SK-N-SH (cell line): ENCODE measurements around the gene FGGY. TPM values are rescaled to one million over a fixed set of nuclear protein-coding genes. Genes with fewer than 3 reads are reported as not detected.

Experiments
- CTCF ChIA-PET: fragments of 300-600, 350-600 bp; formaldehyde crosslinking; extraction: SDS; loops from one replicate; lab custom pipeline; 2021; lab: Yijun Ruan, JAX
- POLR2A ChIA-PET: fragments of 350-600 bp; sonication (Branson Sonifier 250); formaldehyde crosslinking; extraction: SDS; loops from one replicate; lab custom pipeline; 2020; ENCODE audit warnings: antibody characterized with exemption, inconsistent platforms; lab: Yijun Ruan, JAX
- DNase-seq: peaks from one replicate; pipeline ENCODE4 v3.0.0; 2012
- H2AFZ ChIP-seq: fragments of 200-600 bp; sonication (generic); 2 replicates; pipeline ENCODE4 v1.8.1; 2016; ENCODE audit warnings: antibody characterized with exemption, mild to moderate bottlenecking, low read depth
- H3F3A ChIP-seq: fragments of 200-600 bp; sonication (generic); replicated peaks from 2 replicates; pipeline ENCODE3; 2016; ENCODE audit warnings: antibody characterized with exemption, mild to moderate bottlenecking; ENCODE audit not compliant: insufficient read depth
- H3K27ac ChIP-seq, 2 experiments: fragments of 200-500 bp in 1 of 2; fragments of 200-600 bp in 1 of 2; sonication (Bioruptor generic) in 1 of 2; sonication (generic), shearing (Covaris generic) in 1 of 2; 2 replicates each; pipeline versions ENCODE4 v1.5.1 to v1.6.1; 2014 to 2016; ENCODE audit warnings: low read depth in 2 of 2, inconsistent platforms in 1 of 2, low read length in 1 of 2, mild to moderate bottlenecking in 1 of 2, mixed read lengths in 1 of 2
- H3K27me3 ChIP-seq: fragments of 200-600 bp; sonication (generic), shearing (Covaris generic); 2 replicates; pipeline ENCODE4 v1.6.1; 2016; ENCODE audit warnings: mixed run types; ENCODE audit not compliant: insufficient read depth
- H3K36me3 ChIP-seq, 2 experiments: fragments of 200-500 bp in 1 of 2; fragments of 200-600 bp in 1 of 2; sonication (Bioruptor generic) in 1 of 2; sonication (generic) in 1 of 2; replicated peaks in 1 of 2; 2 replicates each; pipeline versions ENCODE3 to v1.5.1; 2014 to 2016; ENCODE audit warnings: low read length in 1 of 2, mild to moderate bottlenecking in 1 of 2; ENCODE audit not compliant: insufficient read depth in 2 of 2, control insufficient read depth in 1 of 2
- H3K4me1 ChIP-seq, 2 experiments: fragments of 200-500 bp in 1 of 2; fragments of 200-600 bp in 1 of 2; sonication (Bioruptor generic) in 1 of 2; sonication (generic), shearing (Covaris generic) in 1 of 2; 2 replicates each; pipeline versions ENCODE4 v1.5.1 to v1.6.1; 2014 to 2016; ENCODE audit warnings: low read depth in 1 of 2, low read length in 1 of 2, mixed run types in 1 of 2; ENCODE audit not compliant: insufficient read depth in 2 of 2, control insufficient read depth in 1 of 2
- H3K4me2 ChIP-seq: fragments of 200-600 bp; sonication (generic), shearing (Covaris generic); 2 replicates; pipeline ENCODE4 v1.6.1; 2017; ENCODE audit warnings: mixed run types
- H3K4me3 ChIP-seq, 2 experiments: fragments of 200-500 bp in 1 of 2; fragments of 200-600 bp in 1 of 2; sonication (Bioruptor generic) in 1 of 2; sonication (generic), shearing (Covaris generic) in 1 of 2; 2 replicates each; pipeline versions ENCODE4 v1.5.1 to v1.8.1; 2014 to 2016; ENCODE audit warnings: low read depth in 2 of 2, inconsistent platforms in 1 of 2, low read length in 1 of 2, mild to moderate bottlenecking in 1 of 2, mixed read lengths in 1 of 2, moderate library complexity in 1 of 2
- H3K79me2 ChIP-seq: fragments of 200-600 bp; sonication (generic); 2 replicates; pipeline ENCODE4 v1.8.1; 2017; ENCODE audit warnings: mild to moderate bottlenecking; ENCODE audit not compliant: insufficient read depth
- H3K9ac ChIP-seq: fragments of 200-600 bp; sonication (generic); 2 replicates; pipeline ENCODE4 v1.6.1; 2017; ENCODE audit warnings: mixed run types
- H3K9me2 ChIP-seq: fragments of 200-600 bp; sonication (generic); 2 replicates; pipeline ENCODE4 v1.6.1; 2017; ENCODE audit warnings: mixed run types
- H3K9me3 ChIP-seq: fragments of 200-600 bp; sonication (generic); 2 replicates; pipeline ENCODE4 v1.6.1; 2017; ENCODE audit warnings: mixed run types, mild to moderate bottlenecking, moderate library complexity
- H4K20me1 ChIP-seq: fragments of 200-600 bp; sonication (generic); 2 replicates; pipeline ENCODE4 v1.6.1; 2017; ENCODE audit warnings: mild to moderate bottlenecking, mixed run types; ENCODE audit not compliant: insufficient read depth
- ELF1 ChIP-seq: IDR thresholded peaks from 2 replicates; pipeline ENCODE4 v1.4.0; 2012
- FOSL2 ChIP-seq: IDR thresholded peaks from 2 replicates; pipeline ENCODE4 v1.4.0; 2012; ENCODE audit warnings: low read depth, mild to moderate bottlenecking, moderate library complexity, borderline replicate concordance
- GABPA ChIP-seq: IDR thresholded peaks from 2 replicates; pipeline ENCODE4 v1.4.0; 2012; ENCODE audit warnings: low read depth, mild to moderate bottlenecking
- GATA2 ChIP-seq: sonication (generic); formaldehyde crosslinking; IDR thresholded peaks from 2 replicates; pipeline ENCODE4 v1.5.0; 2020; ENCODE audit warnings: mild to moderate bottlenecking, missing genetic modification reagents
- NFIC ChIP-seq: IDR thresholded peaks from 2 replicates; pipeline ENCODE4 v1.4.0; 2012; ENCODE audit warnings: borderline replicate concordance
- REST ChIP-seq: IDR thresholded peaks from 2 replicates; pipeline ENCODE4 v1.6.1; 2012; ENCODE audit warnings: mild to moderate bottlenecking, low read depth, low read length, moderate library complexity
- TCF12 ChIP-seq: IDR thresholded peaks from 2 replicates; pipeline ENCODE4 v1.4.0; 2012
- TEAD4 ChIP-seq: IDR thresholded peaks from 2 replicates; pipeline ENCODE4 v1.4.0; 2012; ENCODE audit warnings: mild to moderate bottlenecking, borderline replicate concordance; ENCODE audit not compliant: insufficient read depth
- WGBS: methylation state at CpG from one replicate; pipeline ENCODE4 v1.1.6; 2017; ENCODE audit warnings: low lambda C conversion rate; 5-methylcytosine and 5-hydroxymethylcytosine counted together
- polyA plus RNA-seq, 3 experiments: library from polyadenylated mRNA; depleted of rRNA; stranded (reverse); fragments of >200 nt; gene quantifications; 2 replicates each; pipeline ENCODE4 v1.2.3, GENCODE V29; 2012
- TF ChIP-seq, protein P1 (sequence below): IDR thresholded peaks from 2 replicates; pipeline ENCODE4 v1.4.0; 2012; ENCODE audit warnings: low read depth, borderline replicate concordance

FGGY gene
- polyA plus RNA-seq, 1 of the 3 experiments (the other 2 are of a cell fraction) = 10.3 TPM

- H3F3A ChIP-seq = peaks cover 3% of the 10 kb centered on the region
- POLR2A ChIA-PET = no interaction called here
- no peak overlapping the region for H3K27ac ChIP-seq
Measured at GRCh38 chr1:59769736-59770095, 472.8 kb downstream of the FGGY start.

More at GRCh38 chr1:59769736-59770095, 472.8 kb downstream of the FGGY start:
- no peaks in the 10 kb centered on the region for H4K20me1 ChIP-seq
- WGBS = 93% methylated on average over 4 of the region's 4 CpGs
- H2AFZ ChIP-seq = no peak overlapping the region
- no peaks in the 10 kb centered on the region for H3K27me3 ChIP-seq
- peaks cover 34% of the 10 kb centered on the region in 2 experiments for H3K4me1 ChIP-seq
- CTCF ChIA-PET = interaction anchor here (0.7 to 3.0 kb wide), 3 partner anchors 10 to 1094 kb away, joined by 3 to 15 read pairs (median 5); no protein-coding TSS in a partner anchor
- H3K4me3 ChIP-seq = no peak overlapping the region
- TF ChIP-seq FOSL2 (no peak), GATA2 (CRISPR knock-in tag) (no peak), GABPA (no peak), TCF12 (no peak), REST (no peak), NFIC (no peak), TEAD4 (no peak), ELF1 (no peak)
- TF ChIP-seq, protein P1, sequence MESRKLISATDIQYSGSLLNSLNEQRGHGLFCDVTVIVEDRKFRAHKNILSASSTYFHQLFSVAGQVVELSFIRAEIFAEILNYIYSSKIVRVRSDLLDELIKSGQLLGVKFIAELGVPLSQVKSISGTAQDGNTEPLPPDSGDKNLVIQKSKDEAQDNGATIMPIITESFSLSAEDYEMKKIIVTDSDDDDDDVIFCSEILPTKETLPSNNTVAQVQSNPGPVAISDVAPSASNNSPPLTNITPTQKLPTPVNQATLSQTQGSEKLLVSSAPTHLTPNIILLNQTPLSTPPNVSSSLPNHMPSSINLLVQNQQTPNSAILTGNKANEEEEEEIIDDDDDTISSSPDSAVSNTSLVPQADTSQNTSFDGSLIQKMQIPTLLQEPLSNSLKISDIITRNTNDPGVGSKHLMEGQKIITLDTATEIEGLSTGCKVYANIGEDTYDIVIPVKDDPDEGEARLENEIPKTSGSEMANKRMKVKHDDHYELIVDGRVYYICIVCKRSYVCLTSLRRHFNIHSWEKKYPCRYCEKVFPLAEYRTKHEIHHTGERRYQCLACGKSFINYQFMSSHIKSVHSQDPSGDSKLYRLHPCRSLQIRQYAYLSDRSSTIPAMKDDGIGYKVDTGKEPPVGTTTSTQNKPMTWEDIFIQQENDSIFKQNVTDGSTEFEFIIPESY = no peak
- H3K4me2 ChIP-seq = no peak overlapping the region
- H3K79me2 ChIP-seq = no peaks in the 10 kb centered on the region
- DNase-seq = no peak
- no peaks in the 10 kb centered on the region for H3K36me3 ChIP-seq
- H3K9ac ChIP-seq = no peak overlapping the region
- no peaks in the 10 kb centered on the region for H3K9me3 ChIP-seq
- no peaks in the 10 kb centered on the region for H3K9me2 ChIP-seq
